NT2/D1 (cell line): ENCODE data around the gene TLR10.

Source experiments
- SUZ12 ChIP-seq: IDR thresholded peaks from 2 replicates; pipeline ENCODE4 v1.6.1; 2011; ENCODE audit not compliant: insufficient read length, insufficient read depth; ENCODE audit errors: extremely low read depth
- YY1 ChIP-seq: IDR thresholded peaks from 2 replicates; pipeline ENCODE4 v1.6.1; 2011; ENCODE audit not compliant: insufficient read length, insufficient read depth
- ZNF274 ChIP-seq: IDR thresholded peaks from 2 replicates; pipeline ENCODE4 v1.6.1; 2011; ENCODE audit warnings: mild to moderate bottlenecking, low read depth, low read length

GRCh38 chr4:38762560-38762959 lies 20.2 kb downstream of the TLR10 start:
- TF ChIP-seq YY1 (no peak), SUZ12 (no peak), ZNF274 (no peak)
